Fibroblast of skin of left quadriceps (primary cell): ENCODE results near the gene CHCHD10.
"Not testable (repeated sequence)": the region's sequence is repeated elsewhere in the genome, so short reads cannot be mapped to it uniquely, and the experiment has no call there.

Source experiments
- DNase-seq, 2 experiments: peaks; one replicate each; pipeline ENCODE4 v3.0.0-alpha.2; 2013; ENCODE audit warnings: low read depth in 2 of 2

The CHCHD10 gene

DNA sequence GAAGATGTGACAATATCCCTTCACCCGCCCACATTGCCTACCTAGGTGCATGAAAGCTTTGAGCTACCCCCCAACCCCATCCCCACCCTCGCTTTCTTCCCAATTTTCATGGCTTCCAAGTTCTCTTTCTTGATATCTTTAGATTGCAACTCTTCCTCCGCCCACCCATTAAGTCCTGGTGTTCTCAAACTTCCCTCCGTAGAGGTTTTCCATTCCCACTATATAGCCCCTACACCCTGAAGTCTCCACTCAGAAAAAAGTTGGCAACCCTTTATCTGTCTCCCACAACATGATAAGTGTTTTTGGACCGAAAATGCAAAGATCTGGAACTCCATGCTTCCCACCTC, 17.4 kb downstream of the CHCHD10 start:
- DNase-seq = no peak

DNA sequence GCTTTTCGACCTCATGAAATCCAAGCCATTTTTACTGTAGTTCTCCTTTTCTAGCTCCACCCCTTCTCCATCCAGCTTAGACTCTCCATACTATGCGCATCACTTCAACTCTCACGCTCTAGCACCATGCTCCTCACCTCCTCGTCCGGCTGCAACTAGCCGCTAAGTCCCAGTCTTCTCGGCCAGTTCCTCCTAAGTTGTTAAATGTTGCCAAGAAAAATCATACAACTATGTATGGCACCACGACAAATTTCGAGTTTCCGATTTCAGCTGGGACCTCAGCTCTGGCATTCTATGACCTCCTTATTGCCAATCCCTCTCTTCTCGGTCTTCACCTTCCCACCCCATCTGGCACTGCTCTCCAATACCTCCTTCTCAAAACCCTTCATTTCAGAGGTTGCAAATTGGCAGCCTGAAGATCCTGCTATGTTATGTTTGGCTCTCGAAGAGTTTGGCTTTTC, 17.9 kb downstream of the CHCHD10 start:
- no peak for DNase-seq

DNA sequence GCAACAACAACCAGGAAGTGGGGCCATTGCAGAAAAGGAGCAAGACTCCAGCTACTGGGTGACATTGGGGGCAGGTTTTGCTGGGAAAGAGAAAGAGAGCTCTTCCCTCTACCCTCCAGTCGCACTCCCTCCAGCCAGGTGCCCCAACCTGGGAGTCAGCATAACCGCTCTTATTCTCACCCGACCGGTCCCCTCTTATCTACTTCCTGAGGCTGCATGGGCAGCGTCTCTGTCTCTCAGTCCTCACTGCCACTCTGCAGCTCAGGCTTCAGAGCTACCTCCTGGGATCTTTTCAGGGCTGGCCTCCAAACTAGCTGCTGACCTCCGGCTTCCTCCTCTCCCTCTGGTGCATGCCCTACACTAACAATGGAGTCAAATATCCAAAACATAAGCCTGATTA, 22.0 kb downstream of the CHCHD10 start:
- DNase-seq = no peak

DNA sequence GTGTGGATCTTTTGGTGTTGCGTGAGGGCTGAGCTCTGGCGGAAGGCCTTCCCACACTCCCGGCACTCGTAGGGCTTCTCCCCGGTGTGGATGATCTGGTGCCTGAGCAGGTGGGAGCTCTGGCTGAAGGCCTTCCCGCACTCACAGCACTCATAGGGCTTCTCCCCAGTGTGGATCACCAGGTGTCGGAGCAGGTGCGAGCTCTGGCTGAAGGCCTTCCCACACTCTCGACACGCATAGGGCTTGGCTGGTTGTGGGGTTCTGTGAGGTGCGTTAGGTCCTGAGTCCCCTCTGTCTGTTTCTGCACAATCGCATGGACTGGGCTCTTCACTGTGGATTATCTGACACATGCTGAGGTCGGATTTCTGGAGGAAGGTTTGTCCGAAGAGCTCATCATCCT, 23.3 kb downstream of the CHCHD10 start:
- DNase-seq = no peak

DNA sequence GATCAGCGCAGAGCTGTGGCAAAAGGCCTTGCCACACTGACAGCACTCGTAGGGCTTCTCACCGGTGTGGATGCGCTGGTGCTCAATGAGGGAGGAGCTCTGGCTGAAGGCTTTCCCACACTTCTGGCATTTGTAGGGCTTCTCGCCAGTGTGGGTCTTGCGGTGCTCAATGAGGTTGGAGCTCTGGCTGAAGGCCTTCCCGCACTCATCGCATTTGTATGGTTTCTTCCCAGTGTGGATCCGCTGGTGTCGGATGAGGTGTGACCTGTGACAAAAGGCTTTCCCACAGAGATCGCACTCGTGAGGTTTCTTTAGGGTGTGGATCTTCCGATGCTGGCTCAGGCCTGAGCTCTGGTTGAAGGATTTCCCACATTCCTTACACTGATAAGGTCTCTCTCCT, 23.8 kb downstream of the CHCHD10 start:
- no peak for DNase-seq

DNA sequence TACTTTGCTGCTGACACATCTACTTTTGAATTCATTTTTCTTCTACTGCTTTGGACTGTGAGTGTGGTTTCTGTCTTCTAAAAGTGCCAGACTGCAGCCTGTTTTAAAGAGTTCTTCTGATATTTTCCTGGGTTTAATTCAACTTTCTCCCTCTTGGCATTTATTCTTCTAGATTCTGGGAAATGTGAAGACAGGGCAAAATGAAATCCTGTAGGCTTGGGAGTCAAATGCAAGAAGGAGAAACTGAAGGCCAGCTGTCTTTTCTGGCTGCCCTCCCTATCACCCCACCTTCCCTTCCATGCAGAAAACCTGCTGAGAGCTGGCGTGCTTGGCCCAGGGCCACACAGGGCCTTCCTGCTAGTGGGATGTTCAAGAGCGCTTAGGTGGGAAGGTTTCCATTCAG, 24.5 kb downstream of the CHCHD10 start:
- DNase-seq = no peak

DNA sequence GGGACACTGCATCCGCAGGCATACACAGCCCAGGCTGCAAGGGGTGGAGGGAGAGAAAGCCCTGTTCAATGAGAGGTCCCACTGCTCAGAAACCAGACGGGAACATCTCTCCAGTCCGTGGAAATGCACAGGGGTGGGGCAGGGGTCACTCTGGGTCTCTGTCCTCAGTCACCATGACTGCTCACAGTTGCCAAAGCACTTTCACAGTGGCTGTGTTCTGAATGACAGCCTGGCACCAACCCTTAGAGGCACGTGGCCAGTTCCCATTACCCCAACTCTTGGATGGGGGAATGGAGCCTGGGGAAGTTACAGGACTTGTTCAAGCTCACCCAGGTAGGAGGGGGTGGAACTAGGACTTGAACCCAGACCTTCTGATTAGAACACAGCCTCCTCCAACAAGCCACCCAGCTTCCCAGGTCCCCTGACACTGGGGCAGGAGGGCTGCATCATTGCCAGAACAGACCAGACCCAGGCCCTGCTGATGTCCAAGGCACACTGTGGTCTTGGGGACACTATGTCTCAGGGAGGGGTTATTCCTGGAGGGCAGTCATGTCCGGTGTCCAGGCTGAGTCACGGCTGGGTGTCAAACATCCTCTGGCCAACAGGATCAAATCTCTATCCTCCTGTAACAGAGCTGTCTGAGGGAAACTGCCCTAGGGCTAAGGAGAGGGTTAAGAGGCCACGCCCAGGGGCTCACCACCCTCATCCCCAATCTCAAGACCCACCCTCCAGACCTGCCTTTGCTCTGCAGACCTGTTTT, 25.1 kb downstream of the CHCHD10 start:
- DNase-seq = no peak

DNA sequence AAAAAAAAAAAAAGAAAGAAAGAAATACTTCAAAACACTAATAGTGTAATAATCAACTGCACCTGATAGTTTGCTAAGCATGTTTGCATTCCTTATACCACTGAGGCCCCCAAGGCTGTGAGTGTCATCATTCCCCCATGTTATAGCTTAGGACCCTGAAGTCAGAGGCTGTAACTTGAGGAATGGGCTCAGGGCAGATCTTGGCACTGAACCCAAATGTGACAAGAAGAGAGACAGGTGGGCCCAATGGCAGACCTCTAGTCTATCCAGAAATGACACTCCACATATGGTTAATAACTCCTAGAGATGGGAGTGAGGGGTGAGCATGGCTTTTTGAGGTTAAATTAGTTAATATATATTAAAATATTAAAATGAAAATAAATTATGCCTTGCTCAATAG, 30.1 kb downstream of the CHCHD10 start:
- DNase-seq = no peak

DNA sequence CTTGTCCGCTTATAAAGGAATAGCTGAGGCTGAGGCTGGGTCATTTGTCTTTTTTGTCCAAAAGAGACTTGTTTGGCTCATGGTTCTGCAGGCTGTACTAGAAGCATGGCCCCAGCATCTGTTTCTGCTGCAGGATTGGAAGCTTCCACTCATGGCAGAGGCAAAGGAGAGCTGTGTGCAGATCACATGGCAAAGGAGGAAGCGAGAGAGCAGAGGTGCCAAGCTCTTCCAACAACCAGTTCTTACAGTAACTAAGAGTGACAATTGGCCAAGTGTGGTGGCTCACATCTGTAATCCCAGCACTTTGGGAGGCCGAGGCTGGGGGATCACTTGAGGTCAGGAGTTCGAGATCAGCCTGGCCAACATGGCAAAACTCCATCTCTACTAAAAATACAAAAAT, 39.7 kb downstream of the CHCHD10 start:
- not testable (repeated sequence) for DNase-seq

DNA sequence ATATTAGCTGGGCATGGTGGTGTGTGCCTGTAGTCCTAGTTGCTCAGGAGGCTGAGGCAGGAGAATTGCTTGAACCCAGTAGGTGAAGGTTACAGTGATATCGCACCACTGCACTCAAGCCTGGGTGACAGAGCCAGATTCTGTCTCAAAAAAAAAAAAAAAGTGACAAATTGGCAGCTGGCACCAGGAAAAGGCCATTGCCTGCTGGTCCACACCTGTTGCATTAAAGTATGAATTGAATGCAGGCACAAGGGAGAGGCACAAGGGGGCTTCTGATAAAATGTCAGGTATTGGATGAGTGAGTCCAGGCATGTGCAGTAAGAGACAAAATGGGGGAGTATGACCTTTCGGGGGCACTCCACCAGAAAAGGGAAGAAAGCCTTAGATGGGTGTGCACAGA, 45.0 kb downstream of the CHCHD10 start:
- no peak for DNase-seq

DNA sequence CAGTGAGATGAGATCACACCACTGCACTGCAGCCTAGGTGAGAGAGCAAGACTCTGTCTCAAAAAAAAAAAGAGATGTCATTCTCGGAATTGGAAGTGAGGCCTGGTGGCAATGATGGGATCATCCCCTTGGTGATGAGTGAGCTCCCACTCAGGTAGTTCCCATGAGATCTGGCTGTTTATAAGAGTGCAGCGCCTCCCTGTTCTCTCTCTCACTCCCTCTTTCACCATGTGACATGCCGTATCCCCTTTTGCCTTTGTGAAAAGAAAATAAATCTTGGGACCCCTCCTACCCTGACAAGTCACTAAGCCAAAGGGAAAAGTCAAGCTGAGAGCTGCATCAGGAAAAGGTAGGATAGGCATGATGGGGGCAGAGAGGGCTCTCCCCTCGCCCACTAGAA, 45.6 kb downstream of the CHCHD10 start:
- DNase-seq = no peak

DNA sequence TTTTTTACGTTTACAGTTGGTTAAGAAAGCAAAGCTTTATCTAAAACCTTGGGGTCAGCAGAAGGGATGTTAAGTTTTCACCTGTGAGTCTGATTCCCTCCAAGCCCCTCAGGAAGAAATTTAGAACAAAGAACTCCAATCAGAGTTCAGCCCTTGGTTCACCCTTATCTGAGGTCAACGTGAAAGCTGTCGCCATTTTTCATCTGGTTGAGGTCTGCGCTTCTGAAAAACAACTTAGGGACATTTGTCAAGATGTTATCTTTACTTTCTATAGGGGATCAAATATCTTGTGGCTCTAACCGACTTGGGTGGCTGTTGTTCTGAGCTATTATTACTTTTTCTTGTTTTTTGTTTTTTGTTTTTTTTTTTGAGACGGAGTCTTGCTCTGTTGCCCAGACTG, 46.9 kb downstream of the CHCHD10 start:
- DNase-seq = no peak

DNA sequence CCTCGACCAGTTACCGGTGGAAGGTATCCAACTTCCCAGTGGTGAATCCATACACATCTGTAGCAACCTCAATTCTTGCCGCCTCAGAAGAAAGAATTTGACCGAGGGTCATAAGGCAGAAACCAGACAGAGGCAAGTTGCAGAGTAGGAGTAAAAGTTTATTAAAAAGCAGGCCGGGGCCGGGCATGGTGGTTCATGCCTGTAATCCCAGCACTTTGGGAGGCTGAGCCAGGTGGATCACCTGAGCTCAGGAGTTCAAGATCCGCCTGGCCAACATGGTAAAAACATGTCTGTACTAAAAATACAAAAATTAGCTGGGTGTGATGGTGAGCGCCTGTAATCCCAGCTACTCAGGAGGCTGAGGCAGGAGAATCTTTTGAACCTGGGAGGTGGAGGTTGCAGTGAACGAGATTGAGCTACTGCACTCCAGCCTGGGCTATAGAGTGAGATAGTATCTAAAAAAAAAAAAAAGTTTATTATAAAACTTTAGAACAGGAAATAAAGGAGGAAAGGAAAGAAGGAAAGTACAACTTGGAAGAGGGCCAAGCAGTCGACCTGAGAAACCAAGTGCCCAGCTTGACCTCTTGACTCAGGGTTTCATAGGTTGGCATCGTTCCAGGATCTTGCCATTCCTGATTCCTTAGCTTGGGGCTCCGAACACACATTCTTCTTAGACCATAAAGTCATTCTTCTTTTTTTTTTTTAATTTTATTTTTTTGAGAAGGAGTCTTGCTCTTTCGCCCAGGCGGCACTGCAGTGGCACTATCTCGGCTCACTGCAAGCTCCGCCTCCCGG, 49.2 kb downstream of the CHCHD10 start:
- no peak for DNase-seq

DNA sequence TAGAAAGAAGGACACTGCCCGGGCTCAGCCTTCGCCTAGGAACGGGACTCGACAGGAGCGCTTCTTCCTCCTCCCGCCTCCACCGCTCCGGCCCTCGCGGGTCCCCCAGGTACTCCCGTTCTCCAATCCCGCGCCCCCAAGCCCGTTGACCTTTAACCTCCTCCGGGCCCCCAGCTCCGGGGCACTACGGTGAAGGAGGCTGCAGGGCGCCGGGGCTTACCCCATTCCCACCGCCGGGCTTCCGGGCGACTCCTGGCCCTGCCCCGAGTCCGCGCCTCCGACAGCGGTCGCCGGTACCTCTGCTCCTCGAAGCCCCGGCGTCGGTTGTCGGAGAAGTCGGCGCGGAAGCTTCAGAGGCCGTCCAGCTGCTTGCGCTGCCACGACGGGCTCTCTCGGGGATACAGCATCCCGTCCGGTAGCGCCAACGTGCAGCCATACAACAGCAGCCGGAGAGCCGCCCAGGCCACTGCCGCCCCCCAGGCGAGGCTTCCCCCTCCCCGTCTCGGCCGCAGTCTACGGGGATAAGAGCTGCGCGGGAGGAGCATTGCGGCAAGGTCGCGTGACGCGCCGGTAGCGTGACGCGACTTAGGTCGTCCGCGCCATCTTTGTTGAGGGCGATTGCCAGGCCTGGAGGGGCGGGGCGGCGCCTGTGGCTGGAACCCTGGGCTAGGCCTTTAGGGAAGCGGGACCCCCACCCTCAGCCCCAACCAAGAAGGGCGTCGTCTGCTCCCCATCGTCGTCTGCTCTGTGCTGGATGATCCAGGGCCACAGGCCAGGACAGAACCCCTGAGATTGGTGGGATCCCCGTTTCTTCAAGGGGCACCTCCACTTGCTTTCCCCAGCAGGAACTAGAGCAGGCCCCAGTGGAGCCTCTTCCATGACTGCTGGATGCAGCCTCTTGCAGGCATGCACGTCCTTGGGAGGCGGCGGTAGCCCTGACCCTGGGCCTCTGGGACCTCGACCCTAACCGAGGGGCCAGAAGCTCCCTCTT, 50.7 kb downstream of the CHCHD10 start:
- DNase-seq = peak; percentile 73 to 74
